H1 (cell line): Measurements from ENCODE around the gene OPCML. TPM values are rescaled to one million over a fixed set of nuclear protein-coding genes. Genes with fewer than 3 reads are reported as not detected.

Experiments used
- CEBPB ChIP-seq: IDR thresholded peaks from 2 replicates; pipeline ENCODE4 v1.6.1; 2012; ENCODE audit warnings: low read depth, low read length
- SIRT6 ChIP-seq: IDR thresholded peaks from one replicate; pipeline ENCODE4 v1.7.1; 2012; ENCODE audit warnings: low read length, inconsistent platforms
- polyA plus RNA-seq, 7 experiments: library from polyadenylated mRNA; depleted of rRNA in 3 of 7; stranded (reverse) in 5 of 7; unstranded in 2 of 7; fragments of >200 nt in 5 of 7; fragments of 200-250 nt in 2 of 7; gene quantifications; 1 replicate in 5 of 7; 2 replicates in 1 of 7; 4 replicates in 1 of 7; pipeline versions ENCODE4 v1.2.1 to v1.2.3, GENCODE V29; 2011 to 2013; ENCODE audit warnings: missing spikeins in 2 of 7, mixed read lengths in 2 of 7
- total RNA-seq: library from RNA; stranded (reverse); fragmentation: NEBNext Ultra II Directional; extraction: Animal tissue kit (Norgen Biotek cat#: 25700); gene quantifications from 2 replicates; pipeline ENCODE4 v1.2.1, GENCODE V29; 2021

OPCML gene
- total and polyA plus RNA-seq, 2 of the 8 experiments (the other 6 are each of a cell fraction or from before 2014, with no cell fraction given), result 2.3 to 3.1 TPM

DNA sequence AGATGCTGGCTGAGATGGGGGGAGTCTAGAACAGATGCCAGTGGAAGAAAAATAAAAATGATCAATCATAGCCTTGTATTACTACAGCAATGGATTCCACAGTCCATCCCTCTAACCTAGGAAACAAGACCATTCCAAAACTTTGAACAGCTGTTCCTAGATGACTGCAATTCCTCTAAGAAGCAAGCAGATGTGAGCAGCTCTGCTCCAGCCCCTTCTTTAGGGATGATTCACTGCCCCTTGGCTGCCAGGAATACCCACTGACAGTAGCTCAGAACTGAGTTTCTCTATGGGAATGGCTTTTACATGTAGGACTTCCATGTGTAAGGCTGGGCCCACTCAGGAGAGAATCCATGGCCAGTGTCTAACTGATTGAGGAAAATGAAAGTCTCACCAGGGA lies 943.9 kb downstream of the OPCML start (continued):
- no peak for TF ChIP-seq CEBPB
- TF ChIP-seq SIRT6, result no peak
